AG04450 (cell line): ENCODE measurements around the gene CEP85. TPM values are rescaled to one million over a fixed set of nuclear protein-coding genes. Genes with fewer than 3 reads are reported as not detected.

Source experiments
- CTCF ChIA-PET: fragments of 300-600, 350-600 bp; formaldehyde crosslinking; extraction: SDS; loops from one replicate; lab custom pipeline; 2022; ENCODE audit warnings: antibody characterized with exemption, inconsistent platforms; lab: Charles Lee
- POLR2A ChIA-PET: fragments of 350-600 bp; formaldehyde crosslinking; extraction: SDS; loops from one replicate; lab custom pipeline; 2021; ENCODE audit warnings: antibody characterized with exemption, inconsistent platforms; lab: Yijun Ruan, JAX
- DNase-seq: peaks from one replicate; pipeline ENCODE4 v3.0.0-alpha.2; 2011; ENCODE audit warnings: low read depth, low spot score
- H3K27ac ChIP-seq: one replicate; pipeline ENCODE4 v1.5.1; 2012; ENCODE audit warnings: low read depth, low read length, control low read depth
- H3K27me3 ChIP-seq: one replicate; pipeline ENCODE4 v1.6.0; 2012; ENCODE audit warnings: low read length; ENCODE audit not compliant: control insufficient read depth, insufficient read depth
- H3K4me3 ChIP-seq: 2 replicates; pipeline ENCODE4 v1.5.1; 2011; ENCODE audit warnings: mild to moderate bottlenecking, low read depth, low read length, control low read depth
- H3K9me3 ChIP-seq: 2 replicates; pipeline ENCODE4 v1.5.1; 2012; ENCODE audit warnings: low read length; ENCODE audit not compliant: control insufficient read depth, insufficient read depth
- CTCF ChIP-seq: IDR thresholded peaks from 2 replicates; pipeline ENCODE4 v1.5.1; 2011; ENCODE audit warnings: low read depth, low read length, control low read depth, inconsistent platforms
- polyA plus RNA-seq: library from polyadenylated mRNA; depleted of rRNA; stranded (reverse); fragments of >200 nt; gene quantifications from 2 replicates; pipeline ENCODE4 v1.2.3, GENCODE V29; 2011

The CEP85 gene
- polyA plus RNA-seq, 1 experiment = 5.8 TPM

GRCh38 chr1:26286064-26286416 lies 52.0 kb downstream of the CEP85 start:
- TF ChIP-seq CTCF = no peak
- ChIA-PET CTCF (interaction anchor here (0.6 to 4.3 kb wide), 5 partner anchors 9 to 131 kb away, joined by 3 to 24 read pairs (median 19); no protein-coding TSS in a partner anchor), POLR2A (interaction anchor here (0.6 kb wide), 1 partner anchor 10 kb away, joined by 3 read pairs; no protein-coding TSS in a partner anchor)
- Histone ChIP-seq H3K4me3 (no peak overlapping the region), H3K27ac (no peak overlapping the region), H3K9me3 (no peaks in the 10 kb centered on the region; the same call in 1 of the 2 replicates), H3K27me3 (no peaks in the 10 kb centered on the region)
- no peak for DNase-seq

GRCh38 chr1:26287033-26287711 lies 53.2 kb downstream of the CEP85 start:
- CTCF ChIA-PET = interaction anchor here (0.6 to 4.3 kb wide), 3 partner anchors 12 to 54 kb away, joined by 3 to 19 read pairs (median 6); no protein-coding TSS in a partner anchor
- Histone ChIP-seq H3K27ac (no peak overlapping the region), H3K27me3 (no peaks in the 10 kb centered on the region), H3K4me3 (no peak overlapping the region), H3K9me3 (no peaks in the 10 kb centered on the region; the same call in 1 of the 2 replicates)
- no peak for DNase-seq
- TF ChIP-seq CTCF = no peak
- POLR2A ChIA-PET = no interaction called here

- no peak overlapping the region for H3K27ac ChIP-seq
- H3K4me3 ChIP-seq = no peak overlapping the region
- no peak for TF ChIP-seq CTCF
- no peak for DNase-seq
- ChIA-PET POLR2A (no interaction called here), CTCF (no interaction called here)
- no peaks in the 10 kb centered on the region for H3K27me3 ChIP-seq
- no peaks in the 10 kb centered on the region; the same call in 1 of the 2 replicates for H3K9me3 ChIP-seq
These were observed 53.8 kb downstream of the CEP85 start for GRCh38 chr1:26287811-26288210.

DNA sequence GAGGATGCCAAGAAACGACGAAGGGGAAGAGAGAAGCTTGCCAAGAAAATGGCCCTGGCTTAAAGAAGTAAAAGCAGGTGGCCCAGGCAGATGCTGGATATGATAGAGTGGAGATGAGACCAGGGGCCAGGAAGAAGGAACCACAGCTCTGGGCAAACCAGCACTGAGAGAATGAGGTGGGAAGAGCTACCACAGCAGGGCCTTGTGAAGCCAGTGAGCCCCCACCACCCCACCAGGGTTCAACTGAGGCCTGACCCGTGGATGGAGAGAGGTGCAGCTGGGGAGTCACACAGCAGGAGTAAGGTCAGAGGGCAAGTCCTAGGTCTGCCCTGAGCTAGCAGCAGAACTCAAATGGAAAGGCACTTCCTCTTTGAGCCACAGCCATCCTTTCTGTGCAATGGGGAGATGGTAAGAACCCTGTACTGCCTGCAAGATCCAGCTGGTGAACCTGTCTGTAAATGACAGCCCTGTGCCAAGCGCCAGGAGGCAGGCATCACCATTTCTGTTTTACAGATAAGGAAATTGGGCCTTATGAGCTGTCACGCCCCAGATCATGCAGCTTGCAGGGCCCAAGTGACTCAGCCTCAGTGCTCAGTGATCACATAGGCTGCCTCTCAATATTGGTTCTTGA lies 54.4 kb downstream of the CEP85 start:
- H3K4me3 ChIP-seq = no peak overlapping the region
- ChIA-PET CTCF (interaction anchor here (0.7 to 1.3 kb wide), 4 partner anchors 13 to 129 kb away, joined by 3 to 6 read pairs (median 4); partner anchors contain the start of gene CEP85), POLR2A (no interaction called here)
- no peak for DNase-seq
- no peaks in the 10 kb centered on the region; the same call in 1 of the 2 replicates for H3K9me3 ChIP-seq
- H3K27me3 ChIP-seq = no peaks in the 10 kb centered on the region
- TF ChIP-seq CTCF = no peak
- H3K27ac ChIP-seq = no peak overlapping the region
